GM12878 (cell line): ENCODE results near the gene HMGCLL1. TPM values are rescaled to one million over a fixed set of nuclear protein-coding genes. Genes with fewer than 3 reads are reported as not detected.

ENCODE experiments used
- ATAC-seq: fragments of 200-7000 bp; cut with Tn5 transposase; 3 replicates; pipeline ENCODE4 v1.9.1; 2020; ENCODE audit warnings: mild to moderate bottlenecking, moderate library complexity
- BruUV-seq: library from RNA; stranded (reverse); fragments of 400-500 nt; replicated peaks from 2 replicates; lab custom pipeline; 2021; lab: Mats Ljungman, UMichigan
- CTCF ChIA-PET: fragments of 300-600 bp; sonication (Branson Sonifier 250); formaldehyde crosslinking; extraction: SDS; loops from one replicate; lab custom pipeline; 2021; ENCODE audit warnings: inconsistent platforms; lab: Yijun Ruan, JAX
- POLR2A ChIA-PET: fragments of 350-600 bp; formaldehyde crosslinking; extraction: SDS; loops from one replicate; lab custom pipeline; 2021; ENCODE audit warnings: inconsistent platforms; lab: Charles Lee
- RAD21 ChIA-PET: fragments of 300-600 bp; sonication (Branson Sonifier 250); formaldehyde crosslinking; loops from one replicate; lab custom pipeline; 2023; ENCODE audit warnings: antibody characterized with exemption; ENCODE audit not compliant: unreplicated experiment; lab: Charles Lee
- SMC1A ChIA-PET: fragments of 300-600 bp; sonication (Branson Sonifier 250); formaldehyde crosslinking; loops from one replicate; lab custom pipeline; 2023; ENCODE audit not compliant: unreplicated experiment, uncharacterized antibody; lab: Charles Lee
- DNase-seq: peaks from one replicate; pipeline ENCODE4 v3.0.0-alpha.2; 2011; ENCODE audit warnings: low read depth, low spot score
- FAIRE-seq: peaks from 3 replicates; lab custom pipeline; 2011; peaks lifted over from hg19 to GRCh38; lab: Jason Lieb, UNC
- H2AFZ ChIP-seq: 2 replicates; pipeline ENCODE4 v1.6.0; 2011; ENCODE audit warnings: low read depth, low read length, control low read depth; ENCODE audit not compliant: control insufficient read depth
- H3K27ac ChIP-seq: 2 replicates; pipeline ENCODE4 v1.5.1; 2011; ENCODE audit warnings: control low read depth; ENCODE audit not compliant: control insufficient read depth, insufficient read depth
- H3K27me3 ChIP-seq, 2 experiments: replicated peaks in 1 of 2; 2 replicates each; pipeline versions ENCODE4 v1.6.0 to v1.6.1; 2011; ENCODE audit warnings: low read length in 1 of 2; ENCODE audit not compliant: control insufficient read depth in 2 of 2, insufficient read depth in 2 of 2
- H3K36me3 ChIP-seq, 2 experiments: 2 replicates each; pipeline ENCODE4 v1.5.1; 2011; ENCODE audit warnings: low read length in 1 of 2; ENCODE audit not compliant: control insufficient read depth in 2 of 2, insufficient read depth in 2 of 2
- H3K4me1 ChIP-seq: 2 replicates; pipeline ENCODE4 v1.6.1; 2011; ENCODE audit warnings: mild to moderate bottlenecking, low read length, moderate library complexity, mixed read lengths; ENCODE audit not compliant: control insufficient read depth, insufficient read depth
- H3K4me2 ChIP-seq: 2 replicates; pipeline ENCODE4 v1.6.0; 2011; ENCODE audit warnings: control low read depth; ENCODE audit not compliant: control insufficient read depth, insufficient read depth
- H3K4me3 ChIP-seq: fragments of 200-600 bp; sonication (generic); 2 replicates; pipeline ENCODE4 v1.5.1; 2016
- H3K79me2 ChIP-seq: 2 replicates; pipeline ENCODE4 v1.6.0; 2011; ENCODE audit warnings: low read length; ENCODE audit not compliant: control insufficient read depth, insufficient read depth
- H3K9ac ChIP-seq: 2 replicates; pipeline ENCODE4 v1.8.0; 2011; ENCODE audit warnings: low read length, control low read depth, mixed read lengths; ENCODE audit not compliant: control insufficient read depth, insufficient read depth
- H3K9me3 ChIP-seq: replicated peaks from 3 replicates; pipeline ENCODE4 v1.5.1; 2011; ENCODE audit warnings: mild to moderate bottlenecking, low read length; ENCODE audit not compliant: control insufficient read depth, insufficient read depth
- H4K20me1 ChIP-seq: 2 replicates; pipeline ENCODE4 v1.6.0; 2011; ENCODE audit not compliant: control insufficient read depth, insufficient read depth
- ATF7 ChIP-seq: fragments of 450-650 bp; IDR thresholded peaks from 2 replicates; pipeline ENCODE4 v1.6.1; 2016; ENCODE audit warnings: low read depth, mild to moderate bottlenecking
- CHD2 ChIP-seq: IDR thresholded peaks from 2 replicates; pipeline ENCODE4 v1.6.1; 2011; ENCODE audit warnings: low read depth, low read length, improper control_type of control experiment, borderline replicate concordance
- KDM1A ChIP-seq: fragments of 200-600 bp; sonication (generic); IDR thresholded peaks from 2 replicates; pipeline ENCODE4 v1.6.1; 2016; ENCODE audit warnings: borderline replicate concordance
- NFXL1 ChIP-seq: fragments of 450-650 bp; IDR thresholded peaks from 2 replicates; pipeline ENCODE4 v1.6.1; 2017; ENCODE audit warnings: antibody characterized with exemption, mild to moderate bottlenecking, borderline replicate concordance
- SKIL ChIP-seq: fragments of 450-650 bp; IDR thresholded peaks from 2 replicates; pipeline ENCODE4 v1.6.1; 2017; ENCODE audit warnings: mild to moderate bottlenecking, low read depth, inconsistent platforms; ENCODE audit not compliant: poor library complexity, severe bottlenecking
- SMARCA5 ChIP-seq: fragments of 450-650 bp; IDR thresholded peaks from 2 replicates; pipeline ENCODE4 v1.6.1; 2017; ENCODE audit warnings: mild to moderate bottlenecking
- SMC3 ChIP-seq: IDR thresholded peaks from 2 replicates; pipeline ENCODE4 v1.6.1; 2011; ENCODE audit warnings: low read length, improper control_type of control experiment, borderline replicate concordance
- ZNF687 ChIP-seq: fragments of 450-650 bp; IDR thresholded peaks from 2 replicates; pipeline ENCODE4 v1.6.1; 2017; ENCODE audit warnings: mild to moderate bottlenecking, moderate library complexity
- WGBS: methylation state at CpG from one replicate; pipeline ENCODE4 v1.1.6; 2016; ENCODE audit warnings: low lambda C conversion rate; ENCODE audit not compliant: insufficient replicate concordance, insufficient coverage; ENCODE audit errors: missing lambda C conversion rate; 5-methylcytosine and 5-hydroxymethylcytosine counted together
- in situ Hi-C: fragments of 300-500 bp; cut with MboI; formaldehyde crosslinking; loops from 9 replicates; pipeline ENCODE4 v1.14.3; 2018; ENCODE audit warnings: mixed read lengths
- intact Hi-C: fragments of 100-400 bp; cut with micrococcal nuclease; formaldehyde crosslinking; loops from one replicate; pipeline ENCODE4 v1.14.2; 2022; ENCODE audit not compliant: unreplicated experiment
- polyA plus RNA-seq, 11 experiments: library from polyadenylated mRNA; depleted of rRNA in 4 of 11; unstranded in 6 of 11; stranded (reverse) in 5 of 11; fragments of >200 nt; fragmentation: Nextera tagmentation in 4 of 11; fragmentation: Illumina TruSeq in 1 of 11; extraction: Ambion mirVana in 4 of 11; extraction: Trizol in 1 of 11; gene quantifications; 1 replicate in 1 of 11; 2 replicates in 10 of 11; pipeline versions ENCODE4 v1.2.1 to v1.2.3, GENCODE V29; 2011 to 2016; ENCODE audit warnings: inconsistent platforms in 2 of 11, missing spikeins in 2 of 11, low read depth in 1 of 11
- total RNA-seq, 4 experiments: library from RNA; depleted of rRNA in 3 of 4; stranded (reverse); fragments of >200 nt in 3 of 4; fragmentation: Illumina TruSeq in 1 of 4; extraction: Trizol in 1 of 4; gene quantifications; 2 replicates each; pipeline versions ENCODE4 v1.2.1 to v1.2.3, GENCODE V29; 2013 to 2021
- TF ChIP-seq, protein P1 (sequence below): fragments of 450-650 bp; formaldehyde crosslinking; IDR thresholded peaks from 2 replicates; pipeline ENCODE4 v1.5.0; 2022; ENCODE audit warnings: mild to moderate bottlenecking, missing genetic modification characterization
- TF ChIP-seq, protein P2 (sequence below): IDR thresholded peaks from 2 replicates; pipeline ENCODE4 v1.6.1; 2011; ENCODE audit warnings: low read depth, low read length, improper control_type of control experiment, borderline replicate concordance

HMGCLL1 gene
- total and polyA plus RNA-seq, 10 of the 15 experiments (the other 5 are each of a cell fraction or from before 2014, with no cell fraction given): not detected

GRCh38 chr6:55438203-55438602 is 140.8 kb downstream of the HMGCLL1 start (continued):
- TF ChIP-seq, protein P1, sequence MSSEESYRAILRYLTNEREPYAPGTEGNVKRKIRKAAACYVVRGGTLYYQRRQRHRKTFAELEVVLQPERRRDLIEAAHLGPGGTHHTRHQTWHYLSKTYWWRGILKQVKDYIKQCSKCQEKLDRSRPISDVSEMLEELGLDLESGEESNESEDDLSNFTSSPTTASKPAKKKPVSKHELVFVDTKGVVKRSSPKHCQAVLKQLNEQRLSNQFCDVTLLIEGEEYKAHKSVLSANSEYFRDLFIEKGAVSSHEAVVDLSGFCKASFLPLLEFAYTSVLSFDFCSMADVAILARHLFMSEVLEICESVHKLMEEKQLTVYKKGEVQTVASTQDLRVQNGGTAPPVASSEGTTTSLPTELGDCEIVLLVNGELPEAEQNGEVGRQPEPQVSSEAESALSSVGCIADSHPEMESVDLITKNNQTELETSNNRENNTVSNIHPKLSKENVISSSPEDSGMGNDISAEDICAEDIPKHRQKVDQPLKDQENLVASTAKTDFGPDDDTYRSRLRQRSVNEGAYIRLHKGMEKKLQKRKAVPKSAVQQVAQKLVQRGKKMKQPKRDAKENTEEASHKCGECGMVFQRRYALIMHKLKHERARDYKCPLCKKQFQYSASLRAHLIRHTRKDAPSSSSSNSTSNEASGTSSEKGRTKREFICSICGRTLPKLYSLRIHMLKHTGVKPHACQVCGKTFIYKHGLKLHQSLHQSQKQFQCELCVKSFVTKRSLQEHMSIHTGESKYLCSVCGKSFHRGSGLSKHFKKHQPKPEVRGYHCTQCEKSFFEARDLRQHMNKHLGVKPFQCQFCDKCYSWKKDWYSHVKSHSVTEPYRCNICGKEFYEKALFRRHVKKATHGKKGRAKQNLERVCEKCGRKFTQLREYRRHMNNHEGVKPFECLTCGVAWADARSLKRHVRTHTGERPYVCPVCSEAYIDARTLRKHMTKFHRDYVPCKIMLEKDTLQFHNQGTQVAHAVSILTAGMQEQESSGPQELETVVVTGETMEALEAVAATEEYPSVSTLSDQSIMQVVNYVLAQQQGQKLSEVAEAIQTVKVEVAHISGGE (CRISPR knock-in tag): no peak

DNA sequence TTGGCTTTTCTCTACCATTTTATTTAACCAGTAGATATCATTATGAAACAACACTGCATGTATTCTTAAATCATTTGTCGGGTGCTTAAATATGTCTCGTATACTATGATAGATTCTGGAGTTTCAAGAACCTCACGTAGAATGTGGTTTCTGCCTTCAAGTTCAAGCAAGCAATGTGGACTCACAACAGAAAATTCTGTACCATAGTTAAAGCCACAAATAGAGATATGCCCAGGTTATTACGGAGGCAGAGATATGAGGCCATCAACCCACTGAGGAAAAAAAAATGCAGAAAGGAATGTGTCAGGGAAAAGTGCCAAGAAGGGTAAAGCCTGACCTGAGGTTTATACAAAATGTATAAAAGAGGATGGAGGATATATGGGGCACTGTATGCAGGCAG is 141.9 kb downstream of the HMGCLL1 start:
- Histone ChIP-seq H3K4me3 (no peak overlapping the region), H3K4me2 (no peak overlapping the region), H2AFZ (no peak overlapping the region), H3K27me3 (no peaks in the 10 kb centered on the region), H3K9ac (no peak overlapping the region), H3K9me3 (no peaks in the 10 kb centered on the region), H3K79me2 (no peaks in the 10 kb centered on the region), H3K36me3 (no peaks in the 10 kb centered on the region), H3K4me1 (no peaks in the 10 kb centered on the region), H3K27ac (no peak overlapping the region), H4K20me1 (no peaks in the 10 kb centered on the region)
- 16% methylated on average over 4 of the region's 4 CpGs for WGBS
- no TSS peak for BruUV-seq
- in situ Hi-C loops (no loop called here), intact Hi-C loops (no loop called here)
- ChIA-PET CTCF (interaction anchor here (0.9 kb wide), 1 partner anchor 9 kb away, joined by 3 read pairs; no protein-coding TSS in a partner anchor), RAD21 (no interaction called here), SMC1A (no interaction called here), POLR2A (no interaction called here)
- no peak for FAIRE-seq
- no peak for ATAC-seq
- DNase-seq: no peak
- TF ChIP-seq SKIL: no peak
- TF ChIP-seq CHD2: no peak
- TF ChIP-seq NFXL1: no peak
- no peak for TF ChIP-seq SMARCA5
- TF ChIP-seq, protein P2, sequence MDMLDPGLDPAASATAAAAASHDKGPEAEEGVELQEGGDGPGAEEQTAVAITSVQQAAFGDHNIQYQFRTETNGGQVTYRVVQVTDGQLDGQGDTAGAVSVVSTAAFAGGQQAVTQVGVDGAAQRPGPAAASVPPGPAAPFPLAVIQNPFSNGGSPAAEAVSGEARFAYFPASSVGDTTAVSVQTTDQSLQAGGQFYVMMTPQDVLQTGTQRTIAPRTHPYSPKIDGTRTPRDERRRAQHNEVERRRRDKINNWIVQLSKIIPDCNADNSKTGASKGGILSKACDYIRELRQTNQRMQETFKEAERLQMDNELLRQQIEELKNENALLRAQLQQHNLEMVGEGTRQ: no peak
- TF ChIP-seq SMC3: no peak
- no peak for TF ChIP-seq KDM1A
- no peak for TF ChIP-seq ATF7
- TF ChIP-seq ZNF687: no peak
